H1 (cell line): ENCODE data around the gene FPR3. TPM values are rescaled to one million over a fixed set of nuclear protein-coding genes. Genes with fewer than 3 reads are reported as not detected.

Experiments used
- CTCF ChIA-PET: fragments of 300-600 bp; sonication (Branson Sonifier 250); formaldehyde crosslinking; loops from one replicate; lab custom pipeline; 2021; ENCODE audit not compliant: partially characterized antibody; lab: Charles Lee
- POLR2A ChIA-PET: fragments of 300-600 bp; sonication (Branson Sonifier 250); formaldehyde crosslinking; loops from one replicate; lab custom pipeline; 2021; ENCODE audit warnings: inconsistent platforms; ENCODE audit not compliant: partially characterized antibody; lab: Charles Lee
- DNase-seq, 2 experiments: peaks; one replicate each; pipeline versions ENCODE4 v3.0.0 to v3.0.0-alpha.2; 2010 to 2022; ENCODE audit warnings: low spot score in 2 of 2, low read depth in 1 of 2, mixed read lengths in 1 of 2
- FAIRE-seq: peaks from 2 replicates; lab custom pipeline; 2011; peaks lifted over from hg19 to GRCh38; lab: Jason Lieb, UNC
- H2AFZ ChIP-seq: 2 replicates; pipeline ENCODE4 v1.8.1; 2012; ENCODE audit warnings: low read length, inconsistent platforms
- H2AK5ac ChIP-seq: 2 replicates; pipeline ENCODE4 v1.6.1; 2013; ENCODE audit warnings: low read depth, low read length
- H2BK120ac ChIP-seq: replicated peaks from 2 replicates; pipeline ENCODE3; 2013; ENCODE audit warnings: low read depth, low read length, inconsistent platforms
- H2BK12ac ChIP-seq: 2 replicates; pipeline ENCODE4 v1.6.1; 2013; ENCODE audit warnings: low read depth, low read length
- H2BK15ac ChIP-seq: 2 replicates; pipeline ENCODE4 v1.6.1; 2013; ENCODE audit warnings: low read length
- H2BK20ac ChIP-seq: 2 replicates; pipeline ENCODE4 v1.6.1; 2013; ENCODE audit warnings: low read length
- H2BK5ac ChIP-seq: 2 replicates; pipeline ENCODE4 v1.6.1; 2013; ENCODE audit warnings: low read depth, low read length
- H3K14ac ChIP-seq: 2 replicates; pipeline ENCODE4 v1.6.1; 2013; ENCODE audit warnings: inconsistent platforms; ENCODE audit not compliant: insufficient read length
- H3K18ac ChIP-seq: 2 replicates; pipeline ENCODE4 v1.6.1; 2013; ENCODE audit warnings: low read length; ENCODE audit errors: extremely low read depth
- H3K23ac ChIP-seq: 2 replicates; pipeline ENCODE4 v1.6.1; 2013; ENCODE audit warnings: inconsistent platforms; ENCODE audit not compliant: insufficient read length
- H3K23me2 ChIP-seq: 2 replicates; pipeline ENCODE4 v1.6.1; 2013; ENCODE audit warnings: low read depth, low read length
- H3K27ac ChIP-seq: 2 replicates; pipeline ENCODE4 v1.6.1; 2011; ENCODE audit warnings: low read depth, low read length, inconsistent platforms
- H3K27me3 ChIP-seq, 4 experiments: replicated peaks in 1 of 4; 1 replicate in 1 of 4; 2 replicates in 3 of 4; pipeline versions ENCODE4 v1.6.1 to v1.8.1; 2011 to 2013; ENCODE audit warnings: low read length in 3 of 4, mild to moderate bottlenecking in 3 of 4, inconsistent platforms in 2 of 4, mixed read lengths in 2 of 4, moderate library complexity in 1 of 4; ENCODE audit not compliant: control insufficient read depth in 3 of 4, insufficient read depth in 3 of 4; ENCODE audit errors: extremely low read depth in 1 of 4
- H3K36me3 ChIP-seq, 4 experiments: 2 replicates each; pipeline versions ENCODE4 v1.6.1 to v1.8.1; 2011 to 2013; ENCODE audit warnings: mild to moderate bottlenecking in 4 of 4, low read length in 3 of 4, moderate library complexity in 2 of 4, control low read depth in 1 of 4, inconsistent platforms in 1 of 4; ENCODE audit not compliant: insufficient read depth in 4 of 4, control insufficient read depth in 2 of 4
- H3K4ac ChIP-seq: replicated peaks from 2 replicates; pipeline ENCODE3; 2013; ENCODE audit warnings: low read length, low read depth, mixed read lengths, inconsistent platforms; ENCODE audit not compliant: insufficient read length
- H3K4me1 ChIP-seq, 4 experiments: replicated peaks in 1 of 4; 1 replicate in 1 of 4; 2 replicates in 3 of 4; pipeline versions ENCODE4 v1.6.1 to v1.8.1; 2011 to 2013; ENCODE audit warnings: low read length in 3 of 4, inconsistent platforms in 2 of 4, mixed read lengths in 1 of 4; ENCODE audit not compliant: insufficient read depth in 4 of 4, control insufficient read depth in 3 of 4
- H3K4me2 ChIP-seq, 2 experiments: 2 replicates each; pipeline versions ENCODE4 v1.6.1 to v1.8.1; 2011 to 2013; ENCODE audit warnings: low read depth in 2 of 2, low read length in 2 of 2, control low read depth in 1 of 2, inconsistent platforms in 1 of 2, mild to moderate bottlenecking in 1 of 2; ENCODE audit not compliant: insufficient read depth in 1 of 2
- H3K4me3 ChIP-seq, 4 experiments: fragments of 200-600, 300-600 bp in 1 of 4; sonication (generic), shearing (Covaris generic), sonication (Bioruptor Twin) in 1 of 4; 2 replicates each; pipeline versions ENCODE4 v1.5.1 to v1.8.1; 2011 to 2016; ENCODE audit warnings: low read length in 4 of 4, low read depth in 3 of 4, control low read depth in 2 of 4, inconsistent platforms in 2 of 4, mild to moderate bottlenecking in 2 of 4, mixed read lengths in 1 of 4, moderate library complexity in 1 of 4; ENCODE audit not compliant: insufficient read depth in 2 of 4; ENCODE audit errors: extremely low read depth in 1 of 4
- H3K56ac ChIP-seq: replicated peaks from 2 replicates; pipeline ENCODE3; 2013; ENCODE audit warnings: low read depth, mild to moderate bottlenecking, mixed read lengths, low read length, inconsistent platforms; ENCODE audit not compliant: insufficient read length
- H3K79me1 ChIP-seq: 2 replicates; pipeline ENCODE4 v1.6.1; 2013; ENCODE audit warnings: low read depth, low read length, control low read depth
- H3K79me2 ChIP-seq, 2 experiments: 2 replicates each; pipeline versions ENCODE4 v1.6.1 to v1.8.1; 2012 to 2013; ENCODE audit warnings: low read length in 2 of 2, mild to moderate bottlenecking in 2 of 2, inconsistent platforms in 1 of 2; ENCODE audit not compliant: insufficient read depth in 2 of 2, control insufficient read depth in 1 of 2
- H3K9ac ChIP-seq, 4 experiments: replicated peaks in 1 of 4; 1 replicate in 1 of 4; 2 replicates in 3 of 4; pipeline versions ENCODE4 v1.6.1 to v1.8.1; 2011 to 2013; ENCODE audit warnings: low read depth in 3 of 4, low read length in 3 of 4, control low read depth in 2 of 4, mild to moderate bottlenecking in 2 of 4, moderate library complexity in 2 of 4, inconsistent platforms in 1 of 4; ENCODE audit errors: extremely low read depth in 1 of 4
- H3K9me3 ChIP-seq, 2 experiments: 2 replicates each; pipeline versions ENCODE4 v1.6.1 to v1.8.1; 2012 to 2013; ENCODE audit warnings: mild to moderate bottlenecking in 2 of 2, moderate library complexity in 2 of 2, control low read depth in 1 of 2, inconsistent platforms in 1 of 2, low read depth in 1 of 2, low read length in 1 of 2, mixed read lengths in 1 of 2; ENCODE audit not compliant: insufficient read depth in 2 of 2
- H4K20me1 ChIP-seq, 2 experiments: replicated peaks in 1 of 2; 2 replicates each; pipeline versions ENCODE3 to v1.8.1; 2011 to 2013; ENCODE audit warnings: inconsistent platforms in 2 of 2, low read length in 2 of 2, mild to moderate bottlenecking in 1 of 2; ENCODE audit not compliant: insufficient read depth in 2 of 2, control insufficient read depth in 1 of 2
- H4K5ac ChIP-seq: 2 replicates; pipeline ENCODE4 v1.6.1; 2013; ENCODE audit warnings: low read length, low read depth, mixed read lengths, inconsistent platforms; ENCODE audit not compliant: insufficient read length
- H4K8ac ChIP-seq: 2 replicates; pipeline ENCODE4 v1.8.0; 2013; ENCODE audit warnings: mild to moderate bottlenecking, moderate library complexity, low read length, inconsistent platforms; ENCODE audit not compliant: insufficient read depth; ENCODE audit errors: extremely low read depth
- H4K91ac ChIP-seq: replicated peaks from 2 replicates; pipeline ENCODE3; 2013; ENCODE audit warnings: low read length, mixed read lengths, inconsistent platforms; ENCODE audit not compliant: insufficient read length
- EP300 ChIP-seq, 2 experiments: IDR thresholded peaks; 1 replicate in 1 of 2; 2 replicates in 1 of 2; pipeline ENCODE4 v1.6.1; 2011 to 2012; ENCODE audit warnings: low read depth in 2 of 2, low read length in 2 of 2, mild to moderate bottlenecking in 2 of 2, borderline replicate concordance in 1 of 2, inconsistent platforms in 1 of 2, moderate library complexity in 1 of 2
- GABPA ChIP-seq: IDR thresholded peaks from 2 replicates; pipeline ENCODE4 v1.6.1; 2011; ENCODE audit warnings: mild to moderate bottlenecking, low read length, moderate library complexity, borderline replicate concordance; ENCODE audit not compliant: insufficient read depth
- GTF2F1 ChIP-seq: IDR thresholded peaks from 2 replicates; pipeline ENCODE4 v1.6.1; 2012; ENCODE audit warnings: low read depth, low read length, improper control_type of control experiment, borderline replicate concordance
- HDAC2 ChIP-seq, 2 experiments: fragments of 300-600 bp in 1 of 2; sonication (generic) in 1 of 2; IDR thresholded peaks; 2 replicates each; pipeline ENCODE4 v1.6.1; 2011 to 2012; ENCODE audit warnings: low read depth in 2 of 2, low read length in 2 of 2, mild to moderate bottlenecking in 2 of 2, moderate library complexity in 2 of 2, borderline replicate concordance in 1 of 2, inconsistent platforms in 1 of 2
- SIX5 ChIP-seq: IDR thresholded peaks from 2 replicates; pipeline ENCODE4 v1.6.1; 2011; ENCODE audit warnings: mild to moderate bottlenecking, low read depth, low read length
- USF2 ChIP-seq: IDR thresholded peaks from 2 replicates; pipeline ENCODE4 v1.6.1; 2011; ENCODE audit warnings: low read length, improper control_type of control experiment
- WGBS, 2 experiments: shearing (Covaris generic) in 1 of 2; methylation state at CpG; one replicate each; pipeline versions ENCODE4 v1.1.6 to v1.1.7; 2013 to 2015; ENCODE audit warnings: low lambda C conversion rate in 2 of 2, mixed read lengths in 2 of 2, inconsistent platforms in 1 of 2, low coverage in 1 of 2, missing lambda C conversion rate in 1 of 2; ENCODE audit not compliant: insufficient replicate concordance in 2 of 2, insufficient coverage in 1 of 2, insufficient read length in 1 of 2; ENCODE audit errors: extremely low coverage in 1 of 2, missing lambda C conversion rate in 1 of 2; 5-methylcytosine and 5-hydroxymethylcytosine counted together
- polyA plus RNA-seq, 7 experiments: library from polyadenylated mRNA; depleted of rRNA in 3 of 7; stranded (reverse) in 5 of 7; unstranded in 2 of 7; fragments of >200 nt in 5 of 7; fragments of 200-250 nt in 2 of 7; gene quantifications; 1 replicate in 5 of 7; 2 replicates in 1 of 7; 4 replicates in 1 of 7; pipeline versions ENCODE4 v1.2.1 to v1.2.3, GENCODE V29; 2011 to 2013; ENCODE audit warnings: missing spikeins in 2 of 7, mixed read lengths in 2 of 7
- total RNA-seq: library from RNA; stranded (reverse); fragmentation: NEBNext Ultra II Directional; extraction: Animal tissue kit (Norgen Biotek cat#: 25700); gene quantifications from 2 replicates; pipeline ENCODE4 v1.2.1, GENCODE V29; 2021
- TF ChIP-seq, protein P1 (sequence below), 3 experiments: IDR thresholded peaks; 1 replicate in 2 of 3; 2 replicates in 1 of 3; pipeline versions ENCODE4 v1.5.1 to v1.6.1; 2011; ENCODE audit warnings: low read length in 3 of 3, mild to moderate bottlenecking in 3 of 3, inconsistent platforms in 2 of 3, low read depth in 1 of 3, moderate library complexity in 1 of 3; ENCODE audit not compliant: insufficient read depth in 1 of 3; ENCODE audit errors: control extremely low read depth in 1 of 3

The FPR3 gene
- total and polyA plus RNA-seq, 2 of the 8 experiments (the other 6 are each of a cell fraction or from before 2014, with no cell fraction given) = not detected

DNA sequence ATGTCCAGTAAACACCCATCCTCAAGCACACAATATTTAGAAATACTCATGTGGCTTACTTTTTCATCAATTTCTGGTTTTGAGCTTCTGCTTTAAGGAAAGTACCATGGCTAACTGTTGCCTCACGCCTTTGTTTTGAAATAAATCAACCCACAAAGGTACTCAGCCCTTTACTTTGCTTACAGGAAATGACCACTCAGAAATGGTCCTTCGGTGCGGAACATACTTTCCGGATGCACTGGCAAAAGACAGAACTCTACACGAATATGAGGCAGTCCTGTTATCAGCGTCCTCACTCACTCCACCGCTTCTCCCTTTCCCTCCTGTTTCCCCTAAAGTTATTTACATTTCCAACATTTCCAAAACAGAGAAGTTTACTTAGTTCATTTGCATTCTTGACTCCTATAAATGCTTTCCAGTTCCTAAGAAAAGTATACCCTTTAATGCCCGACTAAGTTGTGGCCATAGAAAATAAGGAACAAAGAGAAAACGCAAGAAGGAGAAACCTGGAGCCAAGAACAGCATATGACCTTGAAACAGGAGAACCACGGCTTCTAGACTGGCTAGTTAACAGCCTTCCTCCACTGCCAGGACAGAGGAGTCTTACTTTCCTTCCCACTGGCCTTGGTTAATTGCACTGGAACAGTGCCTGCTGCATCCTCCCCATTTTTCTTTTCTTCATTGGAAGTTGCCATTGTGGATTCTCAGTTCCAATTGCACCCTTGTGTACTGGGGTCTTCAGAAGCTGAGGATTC is 23.4 kb upstream of the FPR3 start:
- H3K79me1 ChIP-seq = no peaks in the 10 kb centered on the region
- TF ChIP-seq SIX5 (no peak), HDAC2 (IDR thresholded peaks at IDR 0.05; ENCODE audit: borderline replicate concordance in 1 of 2, low read depth in 2 of 2, low read length in 2 of 2) (no peak), USF2 (no peak), GABPA (no peak), GTF2F1 (no peak), EP300 (IDR thresholded peaks at IDR 0.05; ENCODE audit: borderline replicate concordance in 1 of 2, low read depth in 2 of 2, low read length in 2 of 2) (no peak)
- TF ChIP-seq, protein P1, sequence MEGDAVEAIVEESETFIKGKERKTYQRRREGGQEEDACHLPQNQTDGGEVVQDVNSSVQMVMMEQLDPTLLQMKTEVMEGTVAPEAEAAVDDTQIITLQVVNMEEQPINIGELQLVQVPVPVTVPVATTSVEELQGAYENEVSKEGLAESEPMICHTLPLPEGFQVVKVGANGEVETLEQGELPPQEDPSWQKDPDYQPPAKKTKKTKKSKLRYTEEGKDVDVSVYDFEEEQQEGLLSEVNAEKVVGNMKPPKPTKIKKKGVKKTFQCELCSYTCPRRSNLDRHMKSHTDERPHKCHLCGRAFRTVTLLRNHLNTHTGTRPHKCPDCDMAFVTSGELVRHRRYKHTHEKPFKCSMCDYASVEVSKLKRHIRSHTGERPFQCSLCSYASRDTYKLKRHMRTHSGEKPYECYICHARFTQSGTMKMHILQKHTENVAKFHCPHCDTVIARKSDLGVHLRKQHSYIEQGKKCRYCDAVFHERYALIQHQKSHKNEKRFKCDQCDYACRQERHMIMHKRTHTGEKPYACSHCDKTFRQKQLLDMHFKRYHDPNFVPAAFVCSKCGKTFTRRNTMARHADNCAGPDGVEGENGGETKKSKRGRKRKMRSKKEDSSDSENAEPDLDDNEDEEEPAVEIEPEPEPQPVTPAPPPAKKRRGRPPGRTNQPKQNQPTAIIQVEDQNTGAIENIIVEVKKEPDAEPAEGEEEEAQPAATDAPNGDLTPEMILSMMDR (IDR thresholded peaks at IDR 0.05; ENCODE audit: control extremely low read depth in 1 of 3, insufficient read depth in 1 of 3, low read depth in 1 of 3, low read length in 3 of 3) = no peak

More for the DNA sequence above, 23.4 kb upstream of the FPR3 start:
- no peaks in the 10 kb centered on the region for H3K79me2 ChIP-seq
- H3K4ac ChIP-seq = no peak overlapping the region
- H2AFZ ChIP-seq = no peak overlapping the region
- no peak overlapping the region for H3K4me2 ChIP-seq
- H2BK15ac ChIP-seq = no peak overlapping the region
- H2BK120ac ChIP-seq = no peak overlapping the region
- no peak overlapping the region for H3K27ac ChIP-seq
- H3K9ac ChIP-seq = no peak overlapping the region
- no peak overlapping the region for H2BK20ac ChIP-seq
- WGBS, 2 experiments = 89% methylated on average over 10 of the region's 10 CpGs; no CpG with 5 or more reads in 1 of the 2 experiments
- FAIRE-seq (no peak), DNase-seq (no peak)
- ChIA-PET POLR2A (interaction anchor here (0.6 kb wide), 2 partner anchors 178 to 641 kb away, joined by 4 read pairs; no protein-coding TSS in a partner anchor), CTCF (interaction anchor here (0.7 to 0.9 kb wide), 3 partner anchors 10 to 114 kb away, joined by 3 to 5 read pairs (median 3); no protein-coding TSS in a partner anchor)
- no peaks in the 10 kb centered on the region for H3K36me3 ChIP-seq
- H3K9me3 ChIP-seq = peaks cover 3 to 4% of the 10 kb centered on the region in 2 experiments; a peak in 2 of 4 replicates
- no peak overlapping the region for H2BK12ac ChIP-seq
- H3K56ac ChIP-seq = no peak overlapping the region
- no peak overlapping the region for H3K4me3 ChIP-seq
- no peak overlapping the region for H4K91ac ChIP-seq
- no peak overlapping the region for H4K8ac ChIP-seq
- no peak overlapping the region for H3K18ac ChIP-seq
- H4K5ac ChIP-seq = no peak overlapping the region
- H2AK5ac ChIP-seq = no peak overlapping the region
- H3K23me2 ChIP-seq = no peaks in the 10 kb centered on the region
- H3K14ac ChIP-seq = no peak overlapping the region
- no peak overlapping the region for H3K23ac ChIP-seq
- H4K20me1 ChIP-seq = no peaks in the 10 kb centered on the region
- H3K4me1 ChIP-seq = no peaks in the 10 kb centered on the region
- no peaks in the 10 kb centered on the region for H3K27me3 ChIP-seq
- H2BK5ac ChIP-seq = no peak overlapping the region
